HG03342 (cell line): ENCODE results near the gene CCDC200.
"Not testable (repeated sequence)": the region's sequence is repeated elsewhere in the genome, so short reads cannot be mapped to it uniquely, and the experiment has no call there.

Experiments
- ATAC-seq: cut with Tn5 transposase; IDR thresholded peaks from one replicate; pipeline ENCODE4 v1.9.1; 2021; ENCODE audit warnings: mild to moderate bottlenecking, moderate library complexity; ENCODE audit not compliant: unreplicated experiment

The CCDC200 gene

GRCh38 chr17:43228020-43228782, at the start of gene CCDC200:
Gene CCDC200 (minus strand): TSS chr17:43228623. CDS start chr17:43228554, 69 bp downstream.
- ATAC-seq: not testable (repeated sequence)

GRCh38 chr17:43272914-43273313, 44.5 kb upstream of the CCDC200 start:
- ATAC-seq: not testable (repeated sequence)

- not testable (repeated sequence) for ATAC-seq
Observed at GRCh38 chr17:43272483-43272882, 44.1 kb upstream of the CCDC200 start.

GRCh38 chr17:43270552-43271504, 42.4 kb upstream of the CCDC200 start:
- not testable (repeated sequence) for ATAC-seq

GRCh38 chr17:43246456-43246855, 18.0 kb upstream of the CCDC200 start:
- not testable (repeated sequence) for ATAC-seq

GRCh38 chr17:43240596-43241352, 12.4 kb upstream of the CCDC200 start:
- ATAC-seq: not testable (repeated sequence)

- ATAC-seq: not testable (repeated sequence)
Observed at GRCh38 chr17:43239597-43239996, 11.2 kb upstream of the CCDC200 start.

- not testable (repeated sequence) for ATAC-seq
Observed at GRCh38 chr17:43233877-43234276, 5.5 kb upstream of the CCDC200 start, which contains the start of gene RNU2-1. Gene RNU2-1 (minus strand): TSS chr17:43233977.

GRCh38 chr17:43233263-43233662, 4.8 kb upstream of the CCDC200 start:
- ATAC-seq: not testable (repeated sequence)

GRCh38 chr17:43232021-43232699, 3.7 kb upstream of the CCDC200 start:
- not testable (repeated sequence) for ATAC-seq

- not testable (repeated sequence) for ATAC-seq
Observed at GRCh38 chr17:43231205-43232020, 3.0 kb upstream of the CCDC200 start.

- ATAC-seq: no peak
Observed at GRCh38 chr17:43226393-43226792, 2.0 kb downstream of the CCDC200 start.

GRCh38 chr17:43224146-43224705, 4.2 kb downstream of the CCDC200 start:
- no peak for ATAC-seq

GRCh38 chr17:43220511-43221125, 7.8 kb downstream of the CCDC200 start:
- ATAC-seq: no peak

GRCh38 chr17:43219746-43220380, 8.6 kb downstream of the CCDC200 start:
- no peak for ATAC-seq

GRCh38 chr17:43219001-43219400, 9.4 kb downstream of the CCDC200 start:
- no peak for ATAC-seq

GRCh38 chr17:43217614-43218087, 10.8 kb downstream of the CCDC200 start:
- no peak for ATAC-seq
